ENCODE measurements around the gene DOCK10.
A peak's percentile ranks its signal among the peaks of the same experiment; 100 is the strongest.
"Not testable (repeated sequence)": the region's sequence is repeated elsewhere in the genome, so short reads cannot be mapped to it uniquely, and the experiment has no call there.

The DOCK10 gene

GRCh38 chr2:224946895-224947294 lies 95.4 kb downstream of the DOCK10 start:
- peak in 1 of 2 experiments; percentile 35 for DNase-seq (ENCODE audit: low read depth in 2 of 2)

GRCh38 chr2:224944707-224945547 lies 97.3 kb downstream of the DOCK10 start:
- no peak for DNase-seq (ENCODE audit: low read depth in 2 of 2)

GRCh38 chr2:224943601-224944041 lies 98.6 kb downstream of the DOCK10 start:
- not testable (repeated sequence) for DNase-seq (ENCODE audit: low read depth in 2 of 2)

GRCh38 chr2:224941960-224942359 lies 100.3 kb downstream of the DOCK10 start:
- no peak for DNase-seq (ENCODE audit: low read depth in 2 of 2)

- DNase-seq (ENCODE audit: low read depth in 2 of 2), result no peak
Observed at GRCh38 chr2:224940618-224941017, 101.7 kb downstream of the DOCK10 start.

GRCh38 chr2:224938651-224939182 lies 103.6 kb downstream of the DOCK10 start:
- DNase-seq (ENCODE audit: low read depth in 2 of 2), result no peak

- no peak for DNase-seq (ENCODE audit: low read depth in 2 of 2)
Observed at GRCh38 chr2:224937887-224938286, 104.4 kb downstream of the DOCK10 start.

GRCh38 chr2:224934526-224935188 lies 107.6 kb downstream of the DOCK10 start:
- DNase-seq (ENCODE audit: low read depth in 2 of 2), result no peak

GRCh38 chr2:224933431-224933830 lies 108.8 kb downstream of the DOCK10 start:
- DNase-seq (ENCODE audit: low read depth in 2 of 2), result no peak

GRCh38 chr2:224932522-224932921 lies 109.7 kb downstream of the DOCK10 start:
- DNase-seq (ENCODE audit: low read depth in 2 of 2), result no peak

GRCh38 chr2:224931956-224932355 lies 110.3 kb downstream of the DOCK10 start:
- DNase-seq (ENCODE audit: low read depth in 2 of 2), result no peak

GRCh38 chr2:224930990-224931389 lies 111.3 kb downstream of the DOCK10 start:
- DNase-seq (ENCODE audit: low read depth in 2 of 2), result no peak

- DNase-seq (ENCODE audit: low read depth in 2 of 2), result no peak
Observed at GRCh38 chr2:224930124-224930523, 112.1 kb downstream of the DOCK10 start.

GRCh38 chr2:224929512-224929911 lies 112.8 kb downstream of the DOCK10 start:
- no peak for DNase-seq (ENCODE audit: low read depth in 2 of 2)

- DNase-seq (ENCODE audit: low read depth in 2 of 2), result no peak
Observed at GRCh38 chr2:224927646-224928173, 114.6 kb downstream of the DOCK10 start.

GRCh38 chr2:224927011-224927410 lies 115.3 kb downstream of the DOCK10 start:
- no peak for DNase-seq (ENCODE audit: low read depth in 2 of 2)

- no peak for DNase-seq (ENCODE audit: low read depth in 2 of 2)
Observed at GRCh38 chr2:224925810-224926100, 116.5 kb downstream of the DOCK10 start.

- no peak for DNase-seq (ENCODE audit: low read depth in 2 of 2)
Observed at GRCh38 chr2:224925061-224925809, 117.0 kb downstream of the DOCK10 start.

- no peak for DNase-seq (ENCODE audit: low read depth in 2 of 2)
Observed at GRCh38 chr2:224924631-224925030, 117.6 kb downstream of the DOCK10 start.

GRCh38 chr2:224922142-224922727 lies 120.0 kb downstream of the DOCK10 start:
- DNase-seq (ENCODE audit: low read depth in 2 of 2), result no peak

- no peak for DNase-seq (ENCODE audit: low read depth in 2 of 2)
Observed at GRCh38 chr2:224919472-224920110, 122.7 kb downstream of the DOCK10 start.
